ENCODE data around the gene TNS3. TPM values are rescaled to one million over a fixed set of nuclear protein-coding genes. Genes with fewer than 3 reads are reported as not detected.
A peak's percentile ranks its signal among the peaks of the same experiment; 100 is the strongest.

TNS3 gene
- total RNA-seq, 1 donor from 2014 or later, result 92.9 TPM

GRCh38 chr7:47416492-47417480, 165.1 kb downstream of the TNS3 start:
- Histone ChIP-seq H3K4me3 (ENCODE audit: insufficient read depth, low read depth, low read length) (no peak overlapping the region), H3K36me3 (ENCODE audit: insufficient read depth, low read length) (peaks cover 24% of the 10 kb centered on the region), H2AFZ (ENCODE audit: low read depth, low read length) (no peak overlapping the region), H3K9me3 (ENCODE audit: insufficient read depth, low read depth, low read length) (no peaks in the 10 kb centered on the region), H3K4me1 (ENCODE audit: insufficient read depth, low read length) (peaks cover 10% of the 10 kb centered on the region), H3K4me2 (ENCODE audit: low read length) (no peak overlapping the region), H4K20me1 (ENCODE audit: insufficient read depth, low read length) (peaks cover 38% of the 10 kb centered on the region), H3K27me3 (ENCODE audit: insufficient read depth, low read length) (no peaks in the 10 kb centered on the region), H3K9ac (ENCODE audit: low read length) (no peak overlapping the region), H3K27ac (ENCODE audit: low read depth, low read length) (no peak overlapping the region), H3K79me2 (ENCODE audit: insufficient read depth, low read length) (no peaks in the 10 kb centered on the region)
- H3K27ac Mint-ChIP-seq (ENCODE audit: unreplicated experiment), result no peak overlapping the region
- H3K27me3 Mint-ChIP-seq (ENCODE audit: low read depth, unreplicated experiment), result no peaks in the 10 kb centered on the region
- FAIRE-seq (no peak), DNase-seq (ENCODE audit: low read depth) (peak; percentile 36)
- TF ChIP-seq EZH2 (IDR thresholded peaks at IDR 0.05; ENCODE audit: insufficient read depth, low read length) (no peak), CTCF (IDR thresholded peaks at IDR 0.05; ENCODE audit: insufficient read depth, low read depth, low read length) (no peak)
- peaks cover 40% of the 10 kb centered on the region for H3K36me3 Mint-ChIP-seq (ENCODE audit: low read depth, unreplicated experiment)
- no peak overlapping the region for H3K4me3 Mint-ChIP-seq (ENCODE audit: unreplicated experiment)
- no peaks in the 10 kb centered on the region for H3K9me3 Mint-ChIP-seq (ENCODE audit: unreplicated experiment)
- peaks cover 25% of the 10 kb centered on the region for H3K4me1 Mint-ChIP-seq (ENCODE audit: low read depth, unreplicated experiment)

DNA sequence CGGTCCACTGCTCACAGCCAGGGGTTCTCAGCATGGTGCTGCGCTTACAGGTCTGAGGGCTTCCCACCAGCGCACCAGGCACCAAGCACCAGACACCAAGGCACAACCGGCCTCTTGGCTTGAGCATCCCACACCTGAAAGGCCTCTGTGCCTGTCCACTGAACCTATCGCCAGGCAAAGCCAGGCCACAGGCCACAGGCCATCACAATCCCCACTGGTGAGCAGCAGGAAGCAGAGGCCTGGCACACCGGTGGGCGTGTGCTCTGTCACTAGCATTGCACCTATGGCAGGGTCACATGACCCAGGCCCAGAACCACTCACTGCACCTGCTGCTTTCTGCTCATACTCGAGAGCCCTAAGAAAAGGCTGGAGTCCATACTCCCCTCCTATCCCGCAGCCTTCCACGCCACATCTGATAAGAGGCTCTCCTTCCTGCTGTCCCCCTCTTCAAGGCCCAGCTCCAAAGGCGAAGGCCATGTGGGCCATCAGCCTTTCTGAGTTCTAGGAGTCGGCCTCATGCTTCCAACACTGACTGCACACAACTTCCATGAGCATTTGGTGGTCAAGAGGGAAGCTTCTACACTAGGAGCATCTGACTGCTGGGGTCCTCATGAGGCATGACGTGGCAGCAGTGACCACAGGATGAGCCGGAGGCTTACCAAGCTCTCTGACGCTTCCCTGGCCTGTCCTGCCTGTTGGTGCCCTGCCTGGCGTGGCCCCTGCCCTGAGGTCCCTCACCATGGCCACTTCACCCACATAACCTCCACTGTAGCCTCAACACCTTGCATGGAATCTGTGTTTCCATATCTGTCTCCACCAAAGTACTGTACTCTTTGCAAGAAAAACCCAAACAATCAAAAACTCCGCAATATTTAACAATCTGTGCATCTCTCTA, 166.3 kb downstream of the TNS3 start:
- no peak for DNase-seq (ENCODE audit: low read depth)
- H3K27ac Mint-ChIP-seq (ENCODE audit: unreplicated experiment), result no peak overlapping the region
- FAIRE-seq, result no peak

More for the DNA sequence above, 166.3 kb downstream of the TNS3 start:
- Histone ChIP-seq H3K9ac (ENCODE audit: low read length) (no peak overlapping the region), H3K4me1 (ENCODE audit: insufficient read depth, low read length) (peaks cover 10% of the 10 kb centered on the region), H3K36me3 (ENCODE audit: insufficient read depth, low read length) (peaks cover 24% of the 10 kb centered on the region), H3K27ac (ENCODE audit: low read depth, low read length) (no peak overlapping the region), H4K20me1 (ENCODE audit: insufficient read depth, low read length) (peaks cover 38% of the 10 kb centered on the region), H3K9me3 (ENCODE audit: insufficient read depth, low read depth, low read length) (no peaks in the 10 kb centered on the region), H3K79me2 (ENCODE audit: insufficient read depth, low read length) (no peaks in the 10 kb centered on the region), H2AFZ (ENCODE audit: low read depth, low read length) (no peak overlapping the region), H3K4me3 (ENCODE audit: insufficient read depth, low read depth, low read length) (no peak overlapping the region), H3K4me2 (ENCODE audit: low read length) (no peak overlapping the region), H3K27me3 (ENCODE audit: insufficient read depth, low read length) (no peaks in the 10 kb centered on the region)
- Mint-ChIP-seq H3K36me3 (ENCODE audit: low read depth, unreplicated experiment) (peaks cover 38% of the 10 kb centered on the region), H3K4me3 (ENCODE audit: unreplicated experiment) (no peak overlapping the region), H3K9me3 (ENCODE audit: unreplicated experiment) (no peaks in the 10 kb centered on the region), H3K27me3 (ENCODE audit: low read depth, unreplicated experiment) (no peaks in the 10 kb centered on the region), H3K4me1 (ENCODE audit: low read depth, unreplicated experiment) (peaks cover 25% of the 10 kb centered on the region)
- TF ChIP-seq EZH2 (IDR thresholded peaks at IDR 0.05; ENCODE audit: insufficient read depth, low read length), result no peak
- TF ChIP-seq CTCF (IDR thresholded peaks at IDR 0.05; ENCODE audit: insufficient read depth, low read depth, low read length), result no peak
